HG03457 (cell line): ENCODE measurements around the gene CCDC50.

Source experiments
- ATAC-seq: cut with Tn5 transposase; IDR thresholded peaks from one replicate; pipeline ENCODE4 v1.9.1; 2021; ENCODE audit warnings: moderate number of reproducible peaks; ENCODE audit not compliant: unreplicated experiment

Gene CCDC50

GRCh38 chr3:191316876-191317603 is 12.2 kb upstream of the CCDC50 start:
- no peak for ATAC-seq

DNA sequence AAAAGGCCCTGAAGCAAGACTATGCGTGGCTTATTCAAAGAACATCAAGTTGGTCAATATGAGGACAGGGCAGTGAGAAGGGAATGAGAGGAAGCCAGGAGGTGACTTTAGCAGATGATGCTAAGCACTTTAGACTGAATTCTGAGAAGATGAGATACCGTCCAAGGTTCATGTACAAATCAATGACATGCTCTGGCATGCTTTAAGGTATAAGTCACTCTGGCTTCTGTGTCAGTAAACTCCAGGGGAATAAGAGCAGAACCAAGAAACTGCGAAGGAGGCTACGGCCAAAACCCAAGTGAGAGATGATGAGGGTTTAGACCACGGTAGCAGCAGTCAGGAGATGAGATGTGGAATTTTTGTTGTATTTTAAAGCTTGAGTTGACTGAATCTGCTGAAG is 8.9 kb upstream of the CCDC50 start:
- no peak for ATAC-seq

- ATAC-seq: no peak
Observed at GRCh38 chr3:191321019-191321767, 8.0 kb upstream of the CCDC50 start.

DNA sequence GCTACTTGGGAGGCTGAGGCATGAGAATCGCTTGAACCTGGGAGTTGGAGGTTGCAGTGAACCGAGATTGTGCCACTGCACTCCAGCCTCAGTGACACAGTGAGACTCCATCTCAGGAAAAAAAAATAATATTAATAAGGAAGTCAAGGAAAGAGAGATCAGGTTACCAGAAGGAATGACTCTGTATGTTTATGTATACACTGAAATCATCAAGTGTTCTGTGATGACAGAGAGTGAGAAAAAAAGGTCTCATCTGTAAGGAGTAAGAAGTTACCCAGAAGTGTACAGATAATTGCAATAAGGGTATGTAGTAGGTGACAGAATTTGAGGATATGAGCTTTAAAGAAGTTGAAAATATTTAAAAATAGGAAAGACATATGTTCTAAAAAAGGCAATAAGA is 4.3 kb upstream of the CCDC50 start:
- ATAC-seq: no peak

DNA sequence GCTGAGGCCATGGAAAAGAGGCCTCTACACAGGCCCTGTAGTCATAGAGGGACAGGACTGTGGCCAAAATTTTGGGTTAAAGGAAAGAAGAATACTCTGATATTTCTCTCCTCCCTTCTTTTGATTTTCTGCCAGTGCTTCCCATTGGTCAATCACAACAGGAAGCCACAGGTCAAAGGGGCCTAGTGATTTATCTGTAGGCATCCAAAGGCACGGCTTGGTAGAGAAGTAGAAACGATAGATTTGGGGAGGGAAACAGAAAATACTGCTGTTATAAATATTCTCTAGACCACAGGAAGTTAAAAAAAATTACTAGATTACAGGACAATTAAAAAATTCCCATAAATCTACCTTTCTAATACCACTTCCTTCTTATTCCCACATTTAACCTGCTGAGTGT is 1.7 kb upstream of the CCDC50 start:
- ATAC-seq: no peak

- ATAC-seq: no peak
Observed at GRCh38 chr3:191328383-191328961, 722 bp upstream of the CCDC50 start.

GRCh38 chr3:191329654-191330529 is 698 bp downstream of the CCDC50 start, which contains the start of gene UTS2B:
Gene UTS2B, minus strand, starts transcription at chr3:191330526. Its CDS starts 48,337 bp downstream, at chr3:191282189.
- ATAC-seq: peak; percentile 27

DNA sequence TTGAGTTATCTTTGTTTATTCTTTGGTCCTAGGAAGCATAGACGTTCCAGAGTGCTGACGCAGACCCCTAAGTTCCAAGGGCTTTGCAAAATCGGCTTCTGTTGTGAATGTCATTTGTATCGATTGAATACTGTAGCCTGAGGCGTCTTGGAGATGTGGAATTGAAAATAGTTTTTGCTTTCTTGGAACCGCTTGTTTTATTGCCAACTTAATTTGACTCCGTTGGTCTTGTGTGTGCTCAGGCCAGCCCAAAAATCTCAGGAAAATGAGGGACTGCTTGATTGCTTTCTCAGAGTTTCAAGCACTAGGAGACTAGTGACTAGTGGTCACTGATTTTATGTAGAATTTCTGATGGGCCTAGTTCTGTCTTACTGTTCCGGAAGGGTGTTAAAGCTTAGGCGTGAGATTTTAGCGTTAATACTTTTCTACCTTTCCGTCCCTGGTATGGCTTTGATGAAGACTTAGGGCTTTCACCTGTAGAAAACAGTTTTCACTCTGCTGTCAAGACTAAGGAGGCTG is 1.4 kb downstream of the CCDC50 start:
- ATAC-seq: no peak

DNA sequence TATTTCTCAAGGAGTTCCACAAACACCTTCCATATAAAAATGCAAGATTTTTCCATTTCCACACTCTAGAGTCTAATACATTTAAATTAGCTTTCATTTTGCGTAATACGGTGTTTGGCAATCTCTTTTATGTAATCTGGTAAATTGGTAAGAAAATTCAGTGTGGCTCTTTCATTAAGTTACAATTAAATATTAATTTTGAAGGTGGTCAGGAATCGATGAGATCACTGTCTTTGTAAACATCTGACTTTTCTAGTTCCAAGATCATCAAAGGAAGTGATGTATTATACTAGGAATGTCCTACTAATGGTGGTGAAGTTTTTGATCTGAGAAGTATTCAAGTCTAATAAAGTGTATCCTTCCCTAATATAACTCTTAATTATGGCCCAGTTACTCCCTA is 2.2 kb downstream of the CCDC50 start:
- no peak for ATAC-seq

GRCh38 chr3:191333298-191333880 is 4.2 kb downstream of the CCDC50 start:
- ATAC-seq: no peak

GRCh38 chr3:191334346-191334893 is 5.2 kb downstream of the CCDC50 start:
- no peak for ATAC-seq

DNA sequence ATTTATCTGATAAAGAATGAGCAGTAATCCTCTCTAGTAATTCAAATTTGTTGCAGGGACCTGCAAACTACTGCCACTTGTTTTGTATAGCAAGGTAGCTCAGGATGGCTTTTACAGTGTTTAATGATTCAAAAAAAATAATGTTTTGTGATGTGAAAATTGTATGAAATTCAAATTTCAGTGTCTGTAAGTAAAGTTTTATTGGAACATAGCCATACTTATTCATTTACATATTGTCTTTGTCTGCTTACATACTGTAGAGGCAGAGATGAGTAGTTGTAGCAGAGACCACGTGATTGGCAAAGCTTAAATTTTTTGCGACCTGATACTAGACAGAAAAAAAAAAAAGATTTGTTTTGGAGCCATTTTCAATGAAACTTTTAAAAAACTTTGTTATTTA is 7.6 kb downstream of the CCDC50 start:
- no peak for ATAC-seq

DNA sequence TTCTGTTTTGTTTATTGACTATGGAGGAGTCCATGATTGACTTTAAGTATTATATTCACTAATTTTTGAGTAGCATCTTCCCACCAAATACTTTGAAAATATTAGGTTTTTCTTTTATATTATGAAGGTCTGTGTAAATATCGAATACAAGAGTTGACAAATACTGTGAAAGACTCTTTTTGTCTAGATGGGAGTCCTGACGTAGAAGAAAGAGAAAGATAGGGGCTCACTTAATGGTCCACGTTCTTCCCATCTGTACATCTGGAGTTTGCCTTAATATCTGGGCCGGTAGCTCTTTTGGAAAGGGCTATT is 8.9 kb downstream of the CCDC50 start:
- ATAC-seq: no peak

DNA sequence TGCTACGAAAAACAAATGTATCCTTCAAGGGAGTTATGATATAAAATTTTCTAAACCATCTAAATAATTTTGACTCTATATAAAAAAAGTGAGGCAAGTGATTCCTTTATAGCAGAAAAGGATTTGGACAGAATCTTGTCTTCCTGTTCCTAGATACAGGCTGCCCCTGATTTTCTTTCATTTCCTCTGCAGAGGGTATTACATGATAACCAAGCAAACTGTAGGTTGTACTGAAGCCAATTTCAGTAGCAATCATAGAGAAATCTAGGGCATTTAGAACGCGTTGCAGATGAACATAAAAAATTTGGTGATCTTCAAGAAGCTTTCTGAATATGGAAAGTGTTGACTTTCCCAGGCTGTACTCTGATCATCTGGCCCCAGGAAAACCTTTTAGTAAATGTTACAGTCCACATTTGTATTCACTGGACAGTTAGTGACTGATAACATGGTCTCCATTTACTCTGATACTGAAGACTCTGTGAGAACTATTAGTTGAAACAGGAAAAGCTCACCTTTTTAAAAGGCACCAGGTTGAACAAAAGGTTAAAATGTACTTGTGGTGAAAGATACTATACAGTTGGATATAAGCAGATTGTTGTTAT is 10.2 kb downstream of the CCDC50 start:
- ATAC-seq: no peak

GRCh38 chr3:191340351-191340750 is 11.2 kb downstream of the CCDC50 start:
- no peak for ATAC-seq

- ATAC-seq: peak; percentile 39
Observed at GRCh38 chr3:191340966-191341365, 11.8 kb downstream of the CCDC50 start.

DNA sequence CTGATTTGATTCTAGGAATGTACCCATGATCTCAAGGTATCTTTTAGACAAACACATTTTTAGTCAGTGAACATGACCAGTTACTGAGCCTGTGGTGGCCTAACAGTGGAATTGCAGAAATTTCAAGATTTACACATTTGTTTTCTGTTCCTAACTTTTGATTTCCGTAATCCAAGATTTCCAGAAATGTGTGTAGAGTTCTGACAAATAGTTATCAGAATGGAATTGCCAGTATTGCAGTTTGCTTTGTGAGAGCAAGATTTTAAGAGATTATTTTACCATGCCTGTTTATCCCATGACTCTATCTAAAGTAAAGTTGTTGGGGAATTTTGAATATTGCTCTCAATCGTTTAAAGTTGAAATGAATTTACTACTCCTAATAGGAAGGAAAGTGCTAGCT is 12.8 kb downstream of the CCDC50 start:
- no peak for ATAC-seq

DNA sequence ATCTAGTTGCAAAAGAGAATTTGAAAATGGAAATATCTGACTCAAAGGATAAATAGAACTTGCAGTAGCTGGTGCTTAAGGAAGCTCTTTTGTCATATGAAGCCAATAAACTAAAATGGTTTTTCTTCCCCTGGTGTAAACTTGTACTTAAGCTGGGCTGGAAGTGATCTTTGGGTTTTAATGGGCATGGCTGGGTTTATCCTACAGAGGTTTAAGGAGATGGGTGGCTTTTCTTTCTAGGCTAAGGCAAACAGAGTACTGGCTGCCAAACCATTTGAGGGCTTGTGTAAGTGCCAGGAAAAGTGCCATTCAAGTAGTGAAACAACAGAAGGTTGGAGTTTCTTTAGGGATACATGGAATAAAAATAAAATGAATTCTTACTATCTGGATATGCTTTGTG is 13.2 kb downstream of the CCDC50 start:
- ATAC-seq: no peak

GRCh38 chr3:191343115-191343514 is 13.9 kb downstream of the CCDC50 start:
- ATAC-seq: no peak

DNA sequence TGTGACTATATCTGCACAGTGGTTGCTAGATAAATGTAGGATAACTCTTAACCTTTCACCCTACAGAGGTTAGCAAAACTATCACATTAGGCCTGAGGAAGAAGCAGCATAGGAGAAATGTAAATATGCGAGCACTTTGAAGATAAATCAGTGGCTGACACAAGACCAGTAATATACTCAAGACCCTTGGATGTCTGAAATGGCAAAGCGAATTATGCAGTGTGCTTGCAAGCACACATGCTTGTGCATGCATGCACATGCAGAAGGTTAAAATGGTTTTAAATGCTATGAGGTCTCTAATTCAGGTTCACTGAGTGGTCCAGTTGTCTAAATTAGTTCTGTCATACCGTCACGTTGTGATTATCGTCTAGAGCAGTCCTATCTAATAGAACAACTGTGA is 14.7 kb downstream of the CCDC50 start:
- no peak for ATAC-seq
